GM19468 (cell line): Measurements from ENCODE around the gene VCPKMT.

Experiments used
- ATAC-seq: cut with Tn5 transposase; IDR thresholded peaks from one replicate; pipeline ENCODE4 v1.9.1; 2021; ENCODE audit warnings: mild to moderate bottlenecking, moderate library complexity, moderate number of reproducible peaks; ENCODE audit not compliant: unreplicated experiment; ENCODE audit errors: extremely low read depth

VCPKMT gene

DNA sequence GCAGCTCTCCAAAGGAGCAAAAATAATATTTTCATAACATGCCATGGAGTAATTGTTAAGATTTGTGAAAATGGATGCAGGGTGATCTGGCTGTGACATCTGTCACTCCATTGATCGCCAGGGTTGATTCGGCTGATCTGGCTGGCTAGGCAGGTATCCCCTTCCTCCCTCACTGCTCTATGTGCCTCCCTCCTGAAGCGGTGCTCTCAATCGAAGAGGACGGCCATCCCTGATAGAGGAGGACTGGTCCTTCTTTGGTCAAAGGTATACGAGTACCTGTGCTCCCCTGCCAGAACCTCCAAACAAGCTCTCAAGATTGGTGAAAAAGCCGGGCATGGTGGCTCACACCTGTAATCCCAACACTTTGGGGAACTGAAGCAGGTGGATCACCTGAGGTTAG, 47.9 kb downstream of the VCPKMT start:
- no peak for ATAC-seq

DNA sequence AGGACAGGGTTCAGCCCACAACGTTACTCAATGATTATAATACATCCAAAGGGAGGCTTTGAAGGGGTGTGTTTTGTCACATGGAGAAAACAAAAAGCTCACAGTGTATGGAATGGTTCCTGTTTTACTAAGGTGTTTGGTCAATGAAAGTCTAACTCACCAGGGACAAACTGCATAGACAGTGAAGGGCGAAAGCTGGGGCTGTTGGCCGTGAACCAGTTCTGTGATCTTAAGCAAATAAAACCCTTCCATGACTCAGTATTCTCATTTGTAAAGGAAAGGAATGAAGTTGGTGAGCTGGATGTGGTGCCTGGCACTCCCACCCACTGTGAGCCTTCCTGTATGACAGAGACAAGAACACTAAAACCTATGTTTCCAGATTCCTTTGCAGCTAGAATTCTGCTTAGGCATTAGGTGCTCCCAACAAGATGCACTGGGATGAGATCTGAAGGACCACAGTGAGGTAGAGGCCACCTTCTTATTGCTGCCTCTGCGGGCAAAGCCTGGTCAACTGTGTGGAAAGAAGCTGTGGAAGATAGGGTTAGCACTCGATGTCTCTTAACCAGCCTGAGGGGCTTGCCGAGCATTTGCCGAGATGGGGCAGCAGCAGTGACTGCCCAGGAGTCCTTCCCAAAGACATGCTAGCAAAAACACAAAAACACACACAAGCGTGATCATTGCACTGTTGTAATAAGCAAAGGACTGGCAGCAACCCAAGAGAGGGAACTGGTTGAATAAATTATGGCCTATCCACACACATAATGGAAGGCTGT, 48.5 kb downstream of the VCPKMT start:
- ATAC-seq, result no peak

DNA sequence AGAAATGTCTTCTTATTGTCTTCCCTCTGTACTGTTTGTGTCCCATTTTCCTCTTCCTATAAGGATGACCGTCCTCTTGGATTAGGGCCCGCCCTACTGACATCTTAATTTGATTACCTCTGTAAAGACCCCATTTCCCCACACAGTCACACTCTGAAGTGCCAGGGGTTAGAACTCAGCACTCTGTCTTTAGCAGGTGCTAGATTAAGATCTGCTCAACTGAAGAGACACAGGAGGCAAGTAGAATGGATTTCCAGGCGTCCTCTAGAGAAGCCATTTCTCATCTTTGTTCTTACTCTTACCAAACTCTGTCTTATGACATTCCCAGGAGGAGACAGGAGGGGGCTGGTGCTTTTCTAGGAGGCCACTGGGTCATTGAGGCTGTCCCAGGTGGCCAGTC, 50.8 kb downstream of the VCPKMT start:
- ATAC-seq, result no peak

DNA sequence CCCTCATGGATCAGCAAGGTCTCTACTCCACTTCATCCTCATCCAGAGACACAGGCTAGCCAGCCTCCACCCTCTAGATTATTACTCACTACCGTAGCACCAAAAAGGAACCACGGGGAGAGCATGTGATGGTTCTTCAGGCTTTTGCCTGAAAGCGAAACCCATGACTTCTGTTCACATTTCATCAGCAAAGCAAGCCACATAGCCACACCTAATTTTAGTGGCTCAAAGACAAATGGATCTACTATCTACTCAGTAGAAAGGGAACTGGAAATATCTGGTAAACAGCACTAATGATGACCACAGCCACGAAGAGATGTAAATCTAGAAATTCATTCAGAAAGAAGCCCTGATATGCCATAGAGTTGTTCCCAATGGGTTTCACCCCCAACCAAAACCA, 51.4 kb downstream of the VCPKMT start:
- ATAC-seq, result peak; percentile 61

DNA sequence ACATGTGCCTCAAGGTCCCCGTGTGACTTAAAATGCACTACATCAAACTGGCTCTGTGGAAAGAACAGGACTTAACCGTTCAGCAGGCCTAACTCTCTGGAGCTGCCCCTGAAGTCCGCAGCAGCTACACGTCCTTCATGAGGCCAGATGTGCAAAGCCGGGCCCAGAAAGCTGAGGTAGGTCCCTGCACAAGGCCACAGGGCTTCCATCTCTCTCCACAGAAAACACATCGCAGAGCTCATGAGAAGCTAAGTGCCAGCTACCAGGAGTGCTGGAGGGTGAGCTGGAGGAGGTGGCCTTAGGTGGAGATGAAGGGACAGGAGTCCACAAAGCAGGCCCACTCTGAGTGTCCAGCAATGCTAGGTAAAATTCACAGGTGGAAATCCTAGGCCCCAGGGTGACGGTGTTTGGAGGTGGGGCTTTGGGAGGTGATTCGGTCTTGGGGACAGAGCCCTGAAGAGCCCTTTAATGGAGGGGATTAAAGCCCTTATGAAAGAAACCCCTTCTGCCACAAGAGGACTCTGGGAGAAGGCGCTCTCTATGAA, 52.4 kb downstream of the VCPKMT start:
- ATAC-seq, result no peak

DNA sequence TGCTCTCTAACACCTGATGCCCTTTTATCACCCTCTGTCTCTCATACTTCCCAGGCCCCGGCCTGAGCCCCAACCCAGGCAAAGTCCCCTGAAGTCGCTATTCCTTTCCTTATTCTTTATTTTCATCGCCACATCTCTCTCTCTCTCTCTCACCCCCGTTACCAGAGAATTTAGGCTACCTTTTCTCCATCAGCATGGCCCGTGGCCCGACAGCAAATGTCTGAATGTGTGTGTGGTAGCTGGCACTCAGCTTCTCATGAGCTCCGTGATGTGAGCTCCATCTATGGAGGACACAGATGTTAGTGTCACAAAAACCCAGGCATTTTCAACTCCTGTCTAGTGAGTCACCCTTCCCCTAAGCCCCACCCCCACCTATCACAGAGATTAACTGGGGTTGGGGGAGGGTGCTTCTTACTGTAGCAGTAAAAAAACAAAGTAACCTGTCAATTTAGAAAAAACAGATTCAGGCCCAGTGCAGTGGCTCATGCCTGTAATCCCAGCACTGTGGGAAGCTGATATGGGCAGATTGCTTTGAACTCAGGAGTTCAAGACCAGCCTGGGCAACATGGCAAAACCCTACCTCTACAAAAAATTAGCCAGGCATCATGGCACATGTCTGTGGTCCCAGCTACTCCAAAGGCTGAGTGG, 53.8 kb downstream of the VCPKMT start:
- ATAC-seq, result no peak

DNA sequence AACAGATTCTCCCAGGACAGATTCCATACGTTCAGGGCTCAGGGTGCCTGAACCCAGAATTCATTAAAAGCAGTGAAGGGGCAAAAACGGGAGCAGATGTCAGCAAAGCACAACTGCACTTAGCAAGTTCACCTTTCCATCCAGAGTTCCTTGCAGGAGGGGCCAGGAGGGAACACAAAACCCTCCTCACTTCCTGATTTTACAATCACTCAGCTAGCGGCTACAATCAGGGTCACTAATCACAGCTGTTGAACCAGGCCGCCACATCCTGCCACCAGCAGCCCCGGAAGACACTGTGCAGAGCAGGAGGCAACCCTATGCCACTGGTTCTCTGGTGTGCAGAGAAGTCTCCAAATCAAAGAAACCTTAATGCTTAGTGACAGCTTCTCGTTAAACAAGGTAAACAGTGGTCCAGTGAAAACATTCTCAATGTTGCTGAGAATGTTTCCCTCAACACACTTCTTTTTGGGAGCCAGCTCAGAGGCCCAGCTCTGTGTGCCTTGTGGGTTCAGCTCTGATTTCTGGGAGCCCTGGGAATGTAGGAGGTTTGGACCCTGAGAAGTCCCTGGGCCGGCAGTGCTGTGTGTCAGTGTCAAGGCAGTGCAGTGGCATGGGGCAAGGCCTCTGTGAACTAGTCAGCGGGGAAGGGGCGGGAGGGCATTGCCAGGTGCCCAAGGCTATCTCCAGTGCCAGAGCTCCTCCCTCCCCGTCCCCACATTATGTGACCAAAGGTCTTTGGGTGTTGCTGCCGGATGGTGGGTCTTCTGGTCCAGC, 54.5 kb downstream of the VCPKMT start:
- peak; percentile 51 for ATAC-seq

DNA sequence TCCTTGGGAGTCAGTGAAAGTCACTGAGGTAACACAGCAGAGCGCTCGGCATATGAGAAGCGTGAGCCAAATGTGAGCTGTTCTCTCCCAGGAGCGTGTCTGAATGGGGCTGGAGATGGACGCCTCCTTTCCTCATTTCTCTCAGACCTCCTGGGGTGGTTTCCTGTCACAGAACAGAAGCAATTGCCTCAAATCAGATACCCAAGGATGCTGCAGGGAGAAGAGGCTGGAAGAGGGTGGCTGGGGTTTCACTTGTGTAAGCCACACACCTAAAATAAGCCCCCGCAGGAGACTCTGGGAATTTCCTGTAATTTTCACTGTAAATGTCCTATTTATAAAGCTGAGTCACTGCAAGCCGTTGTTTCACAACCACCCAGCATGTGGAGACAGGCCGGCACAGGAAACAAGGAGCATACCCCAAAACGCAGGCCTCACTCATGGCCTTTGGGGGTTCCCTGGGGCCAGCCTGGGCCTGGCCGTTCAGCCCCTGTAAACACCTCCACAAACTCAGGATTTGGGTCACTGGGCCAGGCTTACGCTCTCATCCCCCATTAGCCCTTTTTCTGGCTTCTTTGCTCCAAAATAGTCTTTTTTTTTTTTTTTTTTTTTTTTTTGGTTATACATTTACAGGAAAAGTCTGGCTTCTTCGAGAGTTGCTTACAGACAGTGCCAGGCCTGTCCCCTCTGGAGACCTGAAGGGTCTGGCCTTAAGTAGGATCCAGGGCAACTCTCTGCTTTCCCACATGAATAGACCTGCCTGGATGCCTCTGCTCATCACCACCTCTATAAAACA, 55.3 kb downstream of the VCPKMT start:
- ATAC-seq, result no peak

DNA sequence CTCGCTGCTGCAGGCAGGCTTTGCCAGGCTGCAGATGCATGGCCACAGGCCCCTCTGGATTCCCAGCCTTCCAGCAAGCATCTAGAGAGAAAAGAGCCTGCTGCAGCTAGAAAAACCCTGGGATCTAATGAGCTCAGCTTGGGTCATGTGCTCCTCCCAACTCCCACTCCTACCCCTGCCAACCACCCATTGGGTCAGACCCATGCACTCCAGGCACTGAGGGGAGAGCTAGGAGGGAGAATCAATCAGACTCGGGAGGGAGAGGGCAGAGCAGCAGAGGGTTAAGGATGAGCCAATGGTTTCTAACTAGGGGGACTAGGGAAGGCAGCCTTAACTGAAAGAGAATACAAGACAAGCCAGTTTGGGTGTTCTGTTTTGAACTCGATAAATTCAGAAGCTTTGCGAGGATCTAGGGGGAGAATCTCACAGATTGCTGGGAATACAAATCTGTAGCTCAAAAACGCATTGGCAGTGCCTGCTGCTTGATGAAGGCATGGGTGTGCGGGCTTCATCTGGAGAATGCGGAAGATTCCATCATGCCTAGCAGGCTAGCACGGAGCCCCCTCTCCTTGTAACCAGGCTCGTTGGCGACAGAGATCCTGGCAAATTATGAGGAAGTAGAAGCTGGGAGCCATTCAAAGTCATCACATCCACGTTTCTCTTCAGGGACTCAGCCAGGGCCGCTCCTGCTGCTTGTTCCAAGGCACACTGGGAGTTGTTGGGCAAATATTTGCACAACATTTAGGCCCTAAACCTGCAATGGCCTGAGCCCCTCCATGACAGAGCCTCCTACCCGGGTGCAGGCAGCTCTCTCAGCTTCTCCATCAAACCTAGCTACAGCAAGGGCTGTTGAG, 56.4 kb downstream of the VCPKMT start:
- ATAC-seq, result no peak
